HG03103 (cell line): Measurements from ENCODE around the gene ENTPD3.
A peak's percentile ranks its signal among the peaks of the same experiment; 100 is the strongest.
"Not testable (repeated sequence)": the region's sequence is repeated elsewhere in the genome, so short reads cannot be mapped to it uniquely, and the experiment has no call there.

ENCODE experiments used
- ATAC-seq: cut with Tn5 transposase; IDR thresholded peaks from one replicate; pipeline ENCODE4 v1.9.1; 2021; ENCODE audit warnings: low read depth; ENCODE audit not compliant: unreplicated experiment

ENTPD3 gene

DNA sequence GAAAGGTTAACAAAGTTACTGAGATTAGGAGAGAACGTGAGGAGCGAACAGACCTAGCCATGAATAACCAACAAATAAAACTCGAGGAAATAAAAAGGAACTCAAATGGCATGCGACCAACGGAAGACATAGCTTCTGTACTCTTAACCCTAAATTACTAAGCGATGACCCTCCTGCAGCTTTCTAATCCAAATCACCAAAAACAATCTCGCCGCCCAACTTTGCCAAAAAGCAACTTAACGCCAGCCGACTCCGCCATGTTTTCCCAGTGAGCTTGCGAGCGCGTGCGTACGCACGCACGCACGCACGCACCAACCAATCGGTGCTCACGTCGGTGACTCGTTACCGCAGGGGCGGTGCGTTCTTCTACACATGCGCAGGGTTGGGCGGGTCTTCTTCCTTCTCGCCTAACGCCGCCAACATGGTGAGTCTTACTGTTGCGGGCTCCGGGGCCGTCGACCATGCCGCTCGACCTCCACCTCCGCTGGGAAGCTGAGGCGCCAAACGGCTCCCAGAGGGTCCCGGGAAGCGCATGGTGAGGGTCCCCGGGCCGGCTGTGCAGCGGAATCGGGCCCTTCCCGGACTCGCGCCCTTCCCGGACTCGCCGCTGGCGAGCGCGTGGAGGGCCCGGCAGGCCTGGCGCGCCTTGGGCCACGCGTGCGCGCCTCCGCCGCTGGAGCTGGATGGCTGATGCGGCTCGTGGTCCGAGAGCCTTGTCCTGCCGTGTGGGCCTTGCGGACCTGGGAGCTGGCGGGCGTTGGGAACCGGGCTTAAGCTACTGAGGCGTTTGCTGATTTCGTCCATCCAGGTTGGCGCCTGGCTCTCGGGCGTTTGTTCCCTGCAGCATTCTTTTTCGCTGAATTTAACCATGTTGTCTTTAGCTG is 70.2 kb downstream of the ENTPD3 start, which contains the start of gene RPL14:
TSS of gene RPL14 (plus strand) at position 400 of the 884 bp plus-strand sequence. CDS start at position 533, 133 bp downstream.
- ATAC-seq = peak; percentile 58

DNA sequence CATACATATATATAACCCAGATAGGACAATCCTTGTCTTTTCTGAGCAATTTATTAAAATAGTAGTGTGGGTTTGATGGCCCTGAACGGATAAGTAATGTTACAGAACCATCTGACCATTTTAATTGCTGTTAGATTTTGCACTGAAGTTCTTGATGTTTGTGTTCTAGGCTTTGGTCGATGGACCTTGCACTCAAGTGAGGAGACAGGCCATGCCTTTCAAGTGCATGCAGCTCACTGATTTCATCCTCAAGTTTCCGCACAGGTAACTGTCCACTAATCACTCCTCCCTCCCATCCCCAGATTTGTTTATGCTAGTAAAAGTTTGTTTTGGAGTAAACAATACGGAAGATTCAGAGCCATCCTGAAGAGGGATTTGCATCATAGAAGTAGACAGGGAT is 71.5 kb downstream of the ENTPD3 start:
- no peak for ATAC-seq

DNA sequence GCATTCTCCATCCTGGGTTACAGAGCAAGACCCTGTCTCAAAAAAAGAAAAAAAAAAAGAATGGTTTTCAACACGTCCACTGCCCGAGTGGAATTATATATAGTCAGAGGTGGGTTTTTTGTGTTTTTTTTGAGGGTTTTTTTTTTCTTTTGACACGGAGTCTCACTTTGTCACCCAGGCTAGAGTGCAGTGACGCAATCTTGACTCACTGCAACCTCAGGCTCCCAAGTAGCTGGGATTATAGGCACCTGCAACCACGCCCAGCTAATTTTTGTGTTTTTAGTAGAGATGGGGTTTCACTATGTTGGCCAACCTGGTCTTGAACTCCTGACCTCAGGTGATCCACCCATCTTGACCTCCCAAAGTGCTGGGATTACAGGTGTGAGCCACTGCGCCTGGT is 73.5 kb downstream of the ENTPD3 start:
- ATAC-seq = not testable (repeated sequence)

DNA sequence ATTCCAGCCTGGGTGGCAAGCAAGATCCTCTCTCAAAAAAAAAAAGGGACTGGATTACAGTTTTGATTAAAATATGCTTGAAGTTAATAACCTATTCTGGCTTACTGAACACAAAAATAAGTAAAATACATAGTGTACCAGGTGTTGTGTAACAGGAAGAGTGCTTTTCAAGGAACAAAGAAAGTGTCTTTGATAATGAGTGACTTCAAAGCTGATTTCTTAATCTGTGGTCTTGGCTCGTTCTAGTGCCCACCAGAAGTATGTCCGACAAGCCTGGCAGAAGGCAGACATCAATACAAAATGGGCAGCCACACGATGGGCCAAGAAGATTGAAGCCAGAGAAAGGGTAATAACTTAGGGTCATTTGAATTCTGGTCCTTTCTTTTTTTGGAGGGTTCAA is 74.2 kb downstream of the ENTPD3 start:
- no peak for ATAC-seq

DNA sequence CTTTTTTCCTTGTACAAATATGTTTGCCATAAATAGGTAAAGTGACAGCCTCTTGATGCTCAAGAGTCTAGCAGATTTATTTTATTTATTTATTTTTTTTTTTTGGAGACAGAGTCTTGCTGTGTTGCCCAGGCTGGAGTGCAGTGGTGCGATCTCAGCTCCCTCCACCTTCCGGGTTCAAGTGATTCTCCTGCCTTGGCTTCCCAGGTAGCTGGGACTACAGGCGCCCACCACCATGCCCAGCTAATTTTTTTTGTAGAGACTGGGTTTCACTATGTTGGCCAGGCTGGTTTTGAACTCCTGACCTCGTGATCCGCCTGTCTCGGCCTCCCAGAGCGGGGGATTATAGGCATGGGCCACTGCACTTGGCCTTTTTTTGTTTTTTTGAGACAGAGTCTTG is 75.9 kb downstream of the ENTPD3 start:
- ATAC-seq = not testable (repeated sequence)

DNA sequence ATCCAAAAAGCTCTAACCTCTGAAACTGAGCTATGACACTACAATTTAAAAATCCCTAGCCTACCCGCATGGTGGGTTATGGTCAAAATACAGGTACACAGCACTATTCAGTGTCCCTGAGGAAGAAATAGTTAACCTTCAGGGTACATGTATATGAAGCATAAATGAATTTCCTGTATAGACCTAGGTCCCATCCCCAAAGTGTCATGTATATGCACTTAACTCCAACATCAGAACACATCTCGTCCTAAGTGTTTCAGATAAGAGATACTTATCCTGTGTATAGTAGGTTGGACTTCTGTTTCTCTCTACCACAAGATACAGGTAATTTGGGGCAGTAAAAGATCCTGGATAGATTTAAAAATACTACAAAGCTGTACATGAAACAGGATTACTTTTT is 76.6 kb downstream of the ENTPD3 start:
- ATAC-seq = no peak

DNA sequence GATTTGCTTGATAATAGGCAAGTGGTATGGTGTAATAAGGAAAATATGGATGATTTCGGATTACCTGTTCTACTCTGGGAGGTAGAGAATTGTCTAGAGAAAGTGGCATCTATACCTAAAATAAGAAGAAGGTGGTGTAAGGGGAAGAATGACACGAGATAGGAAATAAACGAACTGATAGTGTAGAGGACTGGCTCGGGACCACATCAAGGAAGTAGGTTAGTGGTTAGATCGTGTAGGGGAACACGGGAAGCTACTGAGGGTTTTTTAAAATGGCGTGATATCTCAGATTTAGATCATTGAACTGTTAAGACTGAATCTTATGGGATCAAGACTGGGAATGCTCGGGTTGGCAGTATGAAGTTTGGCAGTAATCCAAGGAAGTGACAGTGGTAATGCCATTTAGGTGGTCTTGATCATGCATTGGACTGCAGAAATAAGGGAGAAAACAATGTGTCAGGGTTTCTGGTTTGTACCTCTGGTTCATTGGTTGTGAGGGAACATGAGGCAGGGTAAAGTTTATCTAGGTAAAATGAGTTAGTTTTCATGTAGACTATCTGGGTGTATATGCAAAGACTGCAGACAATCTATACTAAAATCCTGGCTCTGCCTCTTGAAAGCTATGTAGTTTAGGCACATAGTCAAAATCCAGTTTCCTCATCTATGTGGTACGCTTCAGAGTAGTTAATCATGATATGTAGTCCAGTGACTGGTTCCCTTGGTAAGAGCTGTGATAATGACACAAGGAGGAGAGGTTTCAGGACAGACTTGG is 77.5 kb downstream of the ENTPD3 start:
- no peak for ATAC-seq

DNA sequence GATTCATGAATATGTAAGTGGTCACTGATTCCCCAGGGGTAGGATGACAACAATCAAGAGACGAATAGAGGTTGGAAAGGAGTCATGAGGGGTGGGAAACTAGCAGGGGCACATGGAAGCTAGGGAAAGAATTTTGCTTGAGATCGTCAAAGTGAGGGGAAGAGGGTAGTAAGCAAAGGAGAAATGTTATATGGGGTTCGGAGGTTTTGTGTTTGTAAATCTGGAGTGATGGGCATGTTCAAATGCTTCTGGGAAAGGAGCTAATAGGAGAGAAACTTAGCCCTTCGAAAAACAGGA is 78.1 kb downstream of the ENTPD3 start:
- no peak for ATAC-seq

DNA sequence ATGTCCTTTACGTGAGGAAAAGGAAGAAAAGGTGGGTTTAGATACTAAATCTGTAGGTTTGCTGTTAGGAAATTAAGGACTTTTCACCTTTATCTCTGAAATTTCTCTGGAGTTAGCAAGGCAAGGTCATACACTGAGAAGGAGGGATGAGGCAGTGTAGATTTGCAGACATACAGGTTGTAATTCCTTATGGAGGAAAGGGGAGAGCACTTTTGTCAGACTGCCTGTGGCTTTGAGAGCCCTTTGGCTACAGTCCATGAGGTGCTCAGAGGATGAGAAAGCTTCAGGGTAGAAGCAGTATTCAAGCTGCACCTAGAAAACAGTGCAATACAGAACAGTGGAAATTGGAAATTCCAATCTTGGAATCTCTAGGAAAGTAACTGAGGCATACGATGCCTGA is 78.5 kb downstream of the ENTPD3 start:
- ATAC-seq = no peak

DNA sequence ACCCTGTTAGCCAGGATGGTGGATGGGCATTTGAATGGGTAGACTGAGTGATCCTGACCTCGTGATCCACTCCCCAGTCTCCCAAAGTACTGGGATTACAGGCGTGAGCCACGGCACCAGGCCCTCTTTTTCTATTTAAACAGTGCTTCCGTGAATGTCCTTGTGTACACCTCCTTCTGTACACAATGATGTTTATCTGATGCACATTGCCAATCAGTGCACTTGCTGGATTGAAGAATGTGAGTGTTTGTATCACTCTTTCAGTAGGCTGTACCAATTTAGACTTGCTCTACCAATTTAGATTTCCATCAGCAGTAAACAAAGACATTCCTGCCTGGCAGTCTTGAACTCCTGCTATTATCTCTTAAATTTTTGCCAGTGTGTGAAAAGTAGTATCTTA is 81.0 kb downstream of the ENTPD3 start:
- ATAC-seq = no peak

DNA sequence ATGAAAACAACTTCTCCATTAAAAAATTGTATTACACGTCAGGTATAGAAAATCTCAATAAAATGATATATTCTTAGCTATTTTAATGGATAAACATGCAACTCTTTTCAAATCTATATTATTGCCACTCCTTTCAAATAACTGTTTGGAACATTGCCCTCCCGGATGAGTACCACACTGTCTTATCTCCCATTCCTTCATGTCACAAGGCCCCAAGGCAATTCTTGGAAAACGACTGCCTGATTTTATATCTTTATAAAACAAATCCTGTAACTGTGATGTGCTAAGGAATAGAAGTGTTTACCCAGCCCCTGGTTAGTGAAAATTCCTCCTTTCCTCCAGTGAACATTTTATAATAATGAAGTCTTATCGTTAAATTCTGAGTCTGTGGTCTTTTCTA is 83.7 kb downstream of the ENTPD3 start:
- ATAC-seq = no peak

DNA sequence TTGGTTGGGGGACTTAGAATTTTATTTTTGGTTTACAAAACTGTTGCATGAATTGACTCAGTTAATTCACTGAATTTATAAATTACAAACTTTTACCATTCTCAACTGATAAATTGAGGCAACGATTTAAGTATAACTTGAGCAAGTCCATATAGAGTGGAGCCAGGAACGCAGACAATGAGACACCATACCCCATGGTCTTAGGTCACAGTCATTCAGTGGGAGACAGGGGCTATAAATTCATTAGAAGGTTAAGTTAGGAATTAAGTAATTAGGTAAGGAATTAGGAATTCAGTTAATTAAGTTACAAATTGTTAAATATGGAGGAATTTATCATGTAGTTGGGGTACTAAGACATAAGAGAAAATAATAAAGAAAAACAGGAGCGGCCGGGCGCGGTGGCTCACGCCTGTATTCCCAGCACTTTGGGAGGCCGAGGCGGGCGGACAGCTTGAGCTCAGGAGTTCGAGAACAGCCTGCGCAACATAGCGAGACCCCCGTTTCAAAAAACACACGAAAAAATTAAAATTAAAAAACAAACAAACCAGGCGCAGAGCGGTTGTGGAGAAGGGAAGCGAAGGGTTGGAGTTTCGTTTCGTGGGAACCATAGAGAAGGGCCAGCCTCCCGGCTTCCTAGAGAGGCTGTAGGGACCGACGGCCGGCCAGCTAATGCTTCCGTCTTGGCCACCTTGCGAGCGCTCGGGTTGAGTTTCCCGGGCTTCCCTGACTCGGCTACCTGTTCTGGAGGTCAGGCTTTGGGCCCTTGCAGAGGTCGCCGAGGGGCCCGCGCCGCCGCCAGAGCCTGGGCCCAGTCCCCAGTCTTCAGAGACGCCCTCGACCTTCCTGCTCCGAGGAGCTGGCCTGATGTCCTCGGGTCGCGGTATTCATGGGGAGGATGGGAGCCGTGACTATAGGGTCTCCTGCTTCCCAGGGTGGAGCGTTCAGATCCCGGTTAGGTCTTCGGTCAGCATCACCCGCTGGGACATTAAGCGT is 89.8 kb downstream of the ENTPD3 start, which contains the start of gene ZNF619:
TSS of gene ZNF619 (plus strand) at position 645 of the 993 bp plus-strand sequence. CDS start 858 bp downstream, outside the sequence.
- ATAC-seq = peak; percentile 80

DNA sequence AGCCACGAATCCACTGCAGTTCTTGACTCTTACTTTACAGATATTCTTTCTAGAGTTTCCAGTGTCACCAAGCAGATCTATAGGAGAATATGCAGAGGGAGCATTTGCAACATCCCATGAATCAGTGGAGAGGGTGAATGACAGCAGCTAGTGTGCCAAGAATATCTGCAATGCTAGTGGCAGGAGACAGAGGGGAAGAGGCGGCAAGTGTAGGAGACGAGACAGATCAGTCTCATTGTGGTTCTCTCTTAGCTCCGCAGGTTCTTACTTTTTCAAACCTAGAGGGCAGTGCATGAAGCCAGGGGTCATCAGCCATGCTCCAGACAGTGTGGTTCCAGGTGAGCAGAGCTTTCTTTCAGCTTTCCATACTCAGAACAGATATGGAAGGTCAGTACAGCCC is 90.7 kb downstream of the ENTPD3 start:
- ATAC-seq = no peak
